KMS-11 (cell line): ENCODE measurements around the gene GRID1.

ENCODE experiments used
- H2AFZ ChIP-seq: fragments of 200-600 bp; sonication (generic); 2 replicates; pipeline ENCODE4 v1.6.1; 2016; ENCODE audit warnings: antibody characterized with exemption, mixed run types, low read depth
- H3K27ac ChIP-seq: fragments of 200-600 bp; sonication (generic); 2 replicates; pipeline ENCODE4 v1.6.1; 2016; ENCODE audit warnings: mild to moderate bottlenecking, mixed run types
- H3K27me3 ChIP-seq: fragments of 200-600 bp; sonication (generic); 2 replicates; pipeline ENCODE4 v1.6.1; 2017; ENCODE audit warnings: mild to moderate bottlenecking, low read depth, mixed run types, moderate library complexity; ENCODE audit not compliant: insufficient read depth
- H3K36me3 ChIP-seq: fragments of 200-600 bp; sonication (generic); 2 replicates; pipeline ENCODE4 v1.6.1; 2017; ENCODE audit warnings: mild to moderate bottlenecking, mixed run types; ENCODE audit not compliant: insufficient read depth
- H3K4me1 ChIP-seq: fragments of 200-600 bp; sonication (generic); 2 replicates; pipeline ENCODE4 v1.6.1; 2016; ENCODE audit warnings: mild to moderate bottlenecking, low read depth, mixed run types; ENCODE audit not compliant: poor library complexity, severe bottlenecking
- H3K4me2 ChIP-seq: fragments of 200-600 bp; sonication (generic); 2 replicates; pipeline ENCODE4 v1.7.0; 2016; ENCODE audit warnings: mild to moderate bottlenecking, mixed run types
- H3K4me3 ChIP-seq: fragments of 200-600 bp; sonication (generic); IDR thresholded peaks from 2 replicates; pipeline ENCODE4 v1.6.1; 2017; ENCODE audit warnings: low read depth, low read length, mixed read lengths; ENCODE audit not compliant: insufficient read depth
- H3K79me2 ChIP-seq: fragments of 200-600 bp; sonication (generic); 2 replicates; pipeline ENCODE4 v1.6.1; 2016; ENCODE audit warnings: low read depth, mixed run types; ENCODE audit not compliant: insufficient read depth
- H3K9ac ChIP-seq: fragments of 200-600 bp; sonication (generic); 2 replicates; pipeline ENCODE4 v1.6.1; 2016; ENCODE audit warnings: mild to moderate bottlenecking, mixed run types
- H4K20me1 ChIP-seq: fragments of 200-600 bp; sonication (generic); 2 replicates; pipeline ENCODE4 v1.6.1; 2016; ENCODE audit warnings: mild to moderate bottlenecking, mixed run types; ENCODE audit not compliant: insufficient read depth
- CTCF ChIP-seq: fragments of 200-600 bp; sonication (generic); conservative IDR thresholded peaks from 2 replicates; pipeline ENCODE4 v1.6.1; 2017; ENCODE audit warnings: low read depth, mild to moderate bottlenecking, antibody characterized with exemption, low read length, moderate library complexity, mixed read lengths

The GRID1 gene

GRCh38 chr10:86349474-86349873 is 17.1 kb downstream of the GRID1 start:
- Histone ChIP-seq H3K4me2 (no peak overlapping the region), H3K9ac (no peak overlapping the region), H2AFZ (no peak overlapping the region), H3K4me1 (no peaks in the 10 kb centered on the region), H3K4me3 (no peak overlapping the region), H4K20me1 (no peaks in the 10 kb centered on the region), H3K79me2 (no peaks in the 10 kb centered on the region), H3K27me3 (no peaks in the 10 kb centered on the region), H3K27ac (no peak overlapping the region), H3K36me3 (no peaks in the 10 kb centered on the region)
- no peak for TF ChIP-seq CTCF

- Histone ChIP-seq H3K27ac (no peak overlapping the region), H3K4me3 (no peak overlapping the region), H2AFZ (no peak overlapping the region), H3K4me2 (no peak overlapping the region), H3K9ac (no peak overlapping the region), H3K4me1 (no peaks in the 10 kb centered on the region), H3K79me2 (no peaks in the 10 kb centered on the region), H3K27me3 (no peaks in the 10 kb centered on the region), H3K36me3 (no peaks in the 10 kb centered on the region), H4K20me1 (no peaks in the 10 kb centered on the region)
- no peak for TF ChIP-seq CTCF
These were observed 18.0 kb downstream of the GRID1 start for GRCh38 chr10:86348321-86349210.

GRCh38 chr10:86347856-86348255 is 18.7 kb downstream of the GRID1 start:
- Histone ChIP-seq H3K27me3 (no peaks in the 10 kb centered on the region), H4K20me1 (no peaks in the 10 kb centered on the region), H3K4me2 (no peak overlapping the region), H3K9ac (no peak overlapping the region), H3K36me3 (no peaks in the 10 kb centered on the region), H2AFZ (no peak overlapping the region), H3K4me1 (no peaks in the 10 kb centered on the region), H3K4me3 (no peak overlapping the region), H3K27ac (no peak overlapping the region), H3K79me2 (no peaks in the 10 kb centered on the region)
- no peak for TF ChIP-seq CTCF

- no peaks in the 10 kb centered on the region for H3K4me1 ChIP-seq
- no peak overlapping the region for H3K4me3 ChIP-seq
- H4K20me1 ChIP-seq = no peaks in the 10 kb centered on the region
- H3K27ac ChIP-seq = no peak overlapping the region
- no peak overlapping the region for H2AFZ ChIP-seq
- no peak overlapping the region for H3K4me2 ChIP-seq
- H3K9ac ChIP-seq = no peak overlapping the region
- TF ChIP-seq CTCF = no peak
- no peaks in the 10 kb centered on the region for H3K27me3 ChIP-seq
- no peaks in the 10 kb centered on the region for H3K79me2 ChIP-seq
- H3K36me3 ChIP-seq = no peaks in the 10 kb centered on the region
These were observed 19.6 kb downstream of the GRID1 start for GRCh38 chr10:86346799-86347665.
